Trophoblast cell (in vitro differentiated cells and primary cell): ENCODE data around the gene ARFGAP3.

Experiments
- DNase-seq, 2 donors: peaks; one replicate each; pipeline ENCODE4 v3.0.0-alpha.2; 2016
- H2AFZ ChIP-seq: 2 replicates; pipeline ENCODE4 v1.6.1; 2013; ENCODE audit warnings: low read length, moderate library complexity, mild to moderate bottlenecking; ENCODE audit not compliant: insufficient read depth, poor library complexity
- H2AK5ac ChIP-seq: 2 replicates; pipeline ENCODE4 v1.6.1; 2013; ENCODE audit warnings: mild to moderate bottlenecking, low read length
- H2BK120ac ChIP-seq: 2 replicates; pipeline ENCODE4 v1.6.1; 2013; ENCODE audit warnings: low read length, mild to moderate bottlenecking, moderate library complexity; ENCODE audit not compliant: insufficient read depth, poor library complexity
- H2BK12ac ChIP-seq: 2 replicates; pipeline ENCODE4 v1.6.1; 2013; ENCODE audit warnings: mild to moderate bottlenecking, low read length, moderate library complexity
- H2BK5ac ChIP-seq: 2 replicates; pipeline ENCODE4 v1.6.1; 2013; ENCODE audit warnings: low read length, low read depth, moderate library complexity, mild to moderate bottlenecking; ENCODE audit not compliant: poor library complexity
- H3K14ac ChIP-seq: 2 replicates; pipeline ENCODE4 v1.6.1; 2013; ENCODE audit warnings: mild to moderate bottlenecking, low read length
- H3K18ac ChIP-seq: 2 replicates; pipeline ENCODE4 v1.6.1; 2013; ENCODE audit warnings: mild to moderate bottlenecking, low read length
- H3K23ac ChIP-seq: 2 replicates; pipeline ENCODE4 v1.6.1; 2013; ENCODE audit warnings: low read length
- H3K27ac ChIP-seq: 2 replicates; pipeline ENCODE4 v1.5.1; 2013; ENCODE audit warnings: low read depth, mild to moderate bottlenecking, inconsistent platforms, low read length, moderate library complexity
- H3K27me3 ChIP-seq: 2 replicates; pipeline ENCODE4 v1.6.1; 2013; ENCODE audit warnings: inconsistent platforms, mild to moderate bottlenecking, low read length, moderate library complexity; ENCODE audit not compliant: insufficient read depth
- H3K36me3 ChIP-seq, 2 experiments: 1 replicate in 1 of 2; 2 replicates in 1 of 2; pipeline ENCODE4 v1.6.1; 2013; ENCODE audit warnings: low read length in 2 of 2, mild to moderate bottlenecking in 2 of 2, moderate library complexity in 1 of 2; ENCODE audit not compliant: insufficient read depth in 2 of 2, control insufficient read depth in 1 of 2
- H3K4ac ChIP-seq: 2 replicates; pipeline ENCODE4 v1.6.1; 2013; ENCODE audit warnings: low read depth, mild to moderate bottlenecking, low read length, moderate library complexity
- H3K4me1 ChIP-seq, 2 experiments: 1 replicate in 1 of 2; 2 replicates in 1 of 2; pipeline ENCODE4 v1.6.1; 2013; ENCODE audit warnings: low read length in 2 of 2, mild to moderate bottlenecking in 2 of 2, moderate library complexity in 1 of 2; ENCODE audit not compliant: insufficient read depth in 2 of 2, control insufficient read depth in 1 of 2
- H3K4me2 ChIP-seq: 2 replicates; pipeline ENCODE4 v1.6.1; 2013; ENCODE audit warnings: inconsistent platforms, mild to moderate bottlenecking, low read length, moderate library complexity
- H3K4me3 ChIP-seq: 2 replicates; pipeline ENCODE4 v1.5.1; 2013; ENCODE audit warnings: mild to moderate bottlenecking, low read depth, low read length, inconsistent platforms
- H3K79me1 ChIP-seq: one replicate; pipeline ENCODE4 v1.6.1; 2013; ENCODE audit warnings: low read length
- H3K79me2 ChIP-seq: 2 replicates; pipeline ENCODE4 v1.6.1; 2013; ENCODE audit warnings: low read length, mild to moderate bottlenecking; ENCODE audit not compliant: control insufficient read depth, insufficient read depth, poor library complexity
- H3K9ac ChIP-seq: 2 replicates; pipeline ENCODE4 v1.6.1; 2013; ENCODE audit warnings: mild to moderate bottlenecking, low read length
- H3K9me3 ChIP-seq: 2 replicates; pipeline ENCODE4 v1.6.1; 2013; ENCODE audit warnings: low read depth, mild to moderate bottlenecking, control low read depth, inconsistent platforms, low read length; ENCODE audit not compliant: insufficient read depth
- H4K12ac ChIP-seq: 2 replicates; pipeline ENCODE4 v1.6.1; 2013; ENCODE audit warnings: low read depth, mild to moderate bottlenecking, low read length, moderate library complexity
- H4K8ac ChIP-seq: 2 replicates; pipeline ENCODE4 v1.6.1; 2013; ENCODE audit warnings: low read depth, mild to moderate bottlenecking, low read length, moderate library complexity
- H4K91ac ChIP-seq: one replicate; pipeline ENCODE4 v1.6.1; 2013; ENCODE audit warnings: low read depth, mild to moderate bottlenecking, low read length, moderate library complexity
- WGBS: extraction: QIAGEN DNeasy Blood & Tissue Kit; methylation state at CpG from one replicate; pipeline ENCODE4 v1.1.7; 2013; ENCODE audit warnings: missing lambda C conversion rate; ENCODE audit not compliant: insufficient read length, insufficient coverage; ENCODE audit errors: extremely low coverage; 5-methylcytosine and 5-hydroxymethylcytosine counted together

Gene ARFGAP3

GRCh38 chr22:42891696-42892095, 34.6 kb upstream of the ARFGAP3 start:
- Histone ChIP-seq H2BK12ac (no peak overlapping the region), H4K8ac (no peak overlapping the region), H3K4me2 (no peak overlapping the region), H3K4ac (no peak overlapping the region), H3K14ac (no peak overlapping the region), H3K18ac (no peak overlapping the region), H3K4me3 (no peak overlapping the region), H4K91ac (no peak overlapping the region), H3K27ac (no peak overlapping the region), H3K79me1 (no peaks in the 10 kb centered on the region), H2BK5ac (no peak overlapping the region), H3K4me1 (no peaks in the 10 kb centered on the region), H4K12ac (no peak overlapping the region), H3K79me2 (no peaks in the 10 kb centered on the region), H3K23ac (no peak overlapping the region), H3K27me3 (no peaks in the 10 kb centered on the region), H2AFZ (no peak overlapping the region), H2AK5ac (no peak overlapping the region), H2BK120ac (no peak overlapping the region), H3K9ac (no peak overlapping the region), H3K9me3 (no peaks in the 10 kb centered on the region), H3K36me3 (peaks cover 47 to 66% of the 10 kb centered on the region in 2 experiments)
- DNase-seq = no peak
- WGBS = no CpG with 5 or more reads among the region's 3 CpGs

- Histone ChIP-seq H3K4me2 (no peak overlapping the region), H2BK5ac (no peak overlapping the region), H4K12ac (no peak overlapping the region), H3K36me3 (peaks cover 53 to 70% of the 10 kb centered on the region in 2 experiments), H3K79me2 (no peaks in the 10 kb centered on the region), H3K79me1 (no peaks in the 10 kb centered on the region), H3K4ac (no peak overlapping the region), H2AFZ (no peak overlapping the region), H3K9ac (no peak overlapping the region), H2BK12ac (no peak overlapping the region), H3K4me3 (no peak overlapping the region), H3K23ac (no peak overlapping the region), H3K4me1 (no peaks in the 10 kb centered on the region), H4K8ac (no peak overlapping the region), H2AK5ac (no peak overlapping the region), H3K27me3 (no peaks in the 10 kb centered on the region), H4K91ac (no peak overlapping the region), H3K9me3 (no peaks in the 10 kb centered on the region), H3K18ac (no peak overlapping the region), H3K27ac (no peak overlapping the region), H2BK120ac (no peak overlapping the region), H3K14ac (no peak overlapping the region)
- no peak for DNase-seq
- no CpG with 5 or more reads among the region's 13 CpGs for WGBS
Measured at GRCh38 chr22:42891008-42891407, 33.9 kb upstream of the ARFGAP3 start.

DNA sequence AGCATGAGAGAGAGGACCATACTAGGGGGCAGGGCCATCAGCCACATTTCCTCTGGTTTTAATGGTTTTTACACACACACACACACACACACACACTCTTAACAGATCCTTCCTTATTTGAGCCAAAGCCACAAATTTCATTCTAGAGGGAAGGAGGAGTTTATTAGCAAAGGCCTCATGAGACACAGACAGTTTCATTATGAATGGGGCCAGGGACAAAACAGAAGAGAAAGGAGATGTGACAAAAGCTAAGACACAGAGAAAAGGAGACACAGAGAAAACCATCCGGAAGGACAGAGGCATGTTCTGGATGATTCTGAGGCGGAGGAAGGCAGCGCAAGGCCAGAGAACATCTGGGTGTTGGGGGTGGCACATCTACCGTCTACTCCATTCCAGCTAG, 32.2 kb upstream of the ARFGAP3 start:
- no peak overlapping the region for H2AFZ ChIP-seq
- H3K79me1 ChIP-seq = no peaks in the 10 kb centered on the region
- no peak overlapping the region for H3K4me2 ChIP-seq
- DNase-seq = peak in 1 of 2 donors; percentile 20
- WGBS = no CpG with 5 or more reads among the region's 4 CpGs
- H4K8ac ChIP-seq = no peak overlapping the region
- no peak overlapping the region for H3K14ac ChIP-seq
- H4K12ac ChIP-seq = no peak overlapping the region
- H2BK12ac ChIP-seq = no peak overlapping the region
- H3K79me2 ChIP-seq = no peaks in the 10 kb centered on the region
- H3K9ac ChIP-seq = no peak overlapping the region
- no peak overlapping the region for H3K27ac ChIP-seq
- no peak overlapping the region for H2AK5ac ChIP-seq
- no peak overlapping the region for H2BK5ac ChIP-seq
- H3K4ac ChIP-seq = no peak overlapping the region
- H3K9me3 ChIP-seq = no peaks in the 10 kb centered on the region
- no peak overlapping the region for H2BK120ac ChIP-seq
- no peaks in the 10 kb centered on the region for H3K27me3 ChIP-seq
- H3K4me3 ChIP-seq = no peak overlapping the region
- H4K91ac ChIP-seq = no peak overlapping the region
- H3K18ac ChIP-seq = no peak overlapping the region
- no peaks in the 10 kb centered on the region for H3K4me1 ChIP-seq
- peaks cover 68 to 79% of the 10 kb centered on the region in 2 experiments for H3K36me3 ChIP-seq
- H3K23ac ChIP-seq = no peak overlapping the region

DNA sequence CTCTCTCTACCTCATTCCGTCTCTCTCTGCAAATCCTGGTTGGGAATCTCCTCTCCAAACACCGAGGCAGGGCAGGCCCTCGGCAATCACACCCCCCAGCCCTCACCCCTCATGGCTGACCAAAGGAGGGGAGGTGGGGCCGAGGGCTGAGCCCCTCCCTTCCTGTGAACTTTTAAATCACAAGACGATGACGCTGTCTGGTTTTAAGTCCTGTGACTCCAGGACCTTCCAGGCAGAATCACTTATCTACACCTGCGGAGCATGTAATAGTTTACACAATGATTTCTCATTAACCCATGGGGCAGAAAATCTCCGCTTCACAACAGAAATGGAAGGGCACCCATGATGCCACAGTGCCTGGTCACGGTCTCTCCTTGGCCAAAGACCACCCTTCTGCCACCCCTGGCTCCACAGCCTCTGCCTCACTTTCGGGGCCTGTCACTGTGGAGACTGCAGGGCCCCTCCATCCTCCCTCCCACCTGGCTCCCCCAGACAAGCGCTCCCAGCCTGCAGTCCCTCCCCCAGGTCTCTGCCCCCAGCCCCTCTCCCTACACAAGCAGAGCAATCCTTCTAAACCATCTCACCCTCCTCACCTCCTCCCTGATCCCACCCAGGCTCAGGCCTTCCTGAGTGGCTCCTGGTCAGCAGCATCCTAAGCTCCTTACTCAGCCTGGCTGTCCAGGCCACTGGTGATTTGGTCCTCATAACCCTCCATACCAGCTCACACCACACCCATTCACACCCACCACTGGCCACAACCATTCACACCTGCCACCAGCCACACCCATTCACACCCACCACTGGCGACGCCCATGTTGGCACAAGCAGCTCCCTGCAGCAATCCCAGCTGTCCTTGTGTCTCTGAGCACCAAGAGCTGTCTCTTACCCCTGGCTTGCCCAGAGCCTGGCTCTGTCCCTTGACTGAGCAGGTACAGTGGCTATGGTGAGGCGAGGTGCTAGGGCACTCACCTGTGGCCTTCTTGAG, 30.7 kb upstream of the ARFGAP3 start:
- Histone ChIP-seq H3K36me3 (peaks cover 77 to 82% of the 10 kb centered on the region in 2 experiments), H4K8ac (no peak overlapping the region), H3K27ac (no peak overlapping the region), H3K4ac (no peak overlapping the region), H3K9ac (no peak overlapping the region), H2AFZ (no peak overlapping the region), H3K4me2 (no peak overlapping the region), H3K4me3 (no peak overlapping the region), H2BK120ac (no peak overlapping the region), H3K18ac (no peak overlapping the region), H3K23ac (no peak overlapping the region), H3K79me2 (no peaks in the 10 kb centered on the region), H3K4me1 (no peaks in the 10 kb centered on the region), H2BK12ac (no peak overlapping the region), H4K12ac (no peak overlapping the region), H2AK5ac (no peak overlapping the region), H3K9me3 (peaks cover 2% of the 10 kb centered on the region), H3K27me3 (no peaks in the 10 kb centered on the region), H3K14ac (no peak overlapping the region), H4K91ac (no peak overlapping the region), H3K79me1 (no peaks in the 10 kb centered on the region), H2BK5ac (no peak overlapping the region)
- no CpG with 5 or more reads among the region's 14 CpGs for WGBS
- DNase-seq = no peak
